Liver (tissue), 9 donors: Measurements from ENCODE around the gene CAMK1D. TPM values are rescaled to one million over a fixed set of nuclear protein-coding genes. Genes with fewer than 3 reads are reported as not detected.

ENCODE experiments used
- DNase-seq: peaks from one replicate; pipeline ENCODE4 v3.0.0-alpha.2; 2017; ENCODE audit warnings: low spot score
- H3K27ac ChIP-seq, 2 donors: one replicate each; pipeline ENCODE4 v1.7.0; 2013; ENCODE audit warnings: inconsistent platforms in 2 of 2, low read length in 2 of 2, control low read depth in 1 of 2, low read depth in 1 of 2, mild to moderate bottlenecking in 1 of 2
- H3K27me3 ChIP-seq, 4 donors: one replicate each; pipeline versions ENCODE4 v1.6.1 to v1.7.0; 2013; ENCODE audit warnings: low read length in 3 of 4, inconsistent platforms in 1 of 4, mild to moderate bottlenecking in 1 of 4, moderate library complexity in 1 of 4; ENCODE audit not compliant: control insufficient read depth in 4 of 4, insufficient read depth in 4 of 4
- H3K36me3 ChIP-seq, 4 donors: one replicate each; pipeline versions ENCODE4 v1.6.1 to v1.7.0; 2013; ENCODE audit warnings: low read length in 3 of 4, mild to moderate bottlenecking in 3 of 4, low read depth in 1 of 4, moderate library complexity in 1 of 4; ENCODE audit not compliant: control insufficient read depth in 4 of 4, insufficient read depth in 3 of 4
- H3K4me1 ChIP-seq, 4 donors: one replicate each; pipeline versions ENCODE4 v1.6.1 to v1.7.0; 2013; ENCODE audit warnings: low read length in 3 of 4, mild to moderate bottlenecking in 3 of 4, moderate library complexity in 1 of 4; ENCODE audit not compliant: control insufficient read depth in 4 of 4, insufficient read depth in 4 of 4
- H3K4me3 ChIP-seq, 3 donors: one replicate each; pipeline versions ENCODE4 v1.6.1 to v1.7.0; 2013; ENCODE audit warnings: low read length in 3 of 3, control low read depth in 1 of 3, low read depth in 1 of 3, mild to moderate bottlenecking in 1 of 3
- H3K9ac ChIP-seq, 2 donors: one replicate each; pipeline ENCODE4 v1.7.0; 2013; ENCODE audit warnings: low read length in 2 of 2, mild to moderate bottlenecking in 2 of 2, moderate library complexity in 2 of 2, control low read depth in 1 of 2, low read depth in 1 of 2
- H3K9me3 ChIP-seq, 4 donors: one replicate each; pipeline versions ENCODE4 v1.6.1 to v1.7.0; 2013; ENCODE audit warnings: low read length in 3 of 4; ENCODE audit not compliant: control insufficient read depth in 4 of 4
- ATF3 ChIP-seq: IDR thresholded peaks from 2 replicates; pipeline ENCODE4 v1.6.1; 2016; ENCODE audit warnings: antibody characterized with exemption
- CTCF ChIP-seq: fragments of 150-350 bp; IDR thresholded peaks from 2 replicates; pipeline ENCODE4 v1.5.1; 2017; ENCODE audit warnings: improper control_type of control experiment, low read depth, low read length; ENCODE audit not compliant: missing input control
- FOXA1 ChIP-seq: IDR thresholded peaks from 2 replicates; pipeline ENCODE4 v1.6.1; 2016; ENCODE audit warnings: antibody characterized with exemption
- FOXA2 ChIP-seq: IDR thresholded peaks from 2 replicates; pipeline ENCODE4 v1.6.1; 2016; ENCODE audit warnings: antibody characterized with exemption
- GABPA ChIP-seq, 2 donors: IDR thresholded peaks in 1 of 2; conservative IDR thresholded peaks in 1 of 2; 2 replicates each; pipeline ENCODE4 v1.6.1; 2016; ENCODE audit warnings: antibody characterized with exemption in 2 of 2, mild to moderate bottlenecking in 1 of 2, moderate library complexity in 1 of 2
- HNF4A ChIP-seq, 2 donors: conservative IDR thresholded peaks; 2 replicates each; pipeline ENCODE4 v1.6.1; 2016; ENCODE audit warnings: antibody characterized with exemption in 2 of 2, mild to moderate bottlenecking in 2 of 2
- HNF4G ChIP-seq: IDR thresholded peaks from 2 replicates; pipeline ENCODE4 v1.6.1; 2016; ENCODE audit warnings: antibody characterized with exemption
- JUND ChIP-seq, 2 donors: IDR thresholded peaks; 2 replicates each; pipeline ENCODE4 v1.6.1; 2016; ENCODE audit warnings: antibody characterized with exemption in 2 of 2
- MAX ChIP-seq: IDR thresholded peaks from 2 replicates; pipeline ENCODE4 v1.6.1; 2016; ENCODE audit warnings: antibody characterized with exemption
- NR2F2 ChIP-seq: IDR thresholded peaks from 2 replicates; pipeline ENCODE4 v1.6.1; 2016; ENCODE audit warnings: antibody characterized with exemption
- RAD21 ChIP-seq, 2 donors: IDR thresholded peaks; 2 replicates each; pipeline ENCODE4 v1.6.1; 2016; ENCODE audit warnings: antibody characterized with exemption in 2 of 2, mild to moderate bottlenecking in 2 of 2
- REST ChIP-seq: IDR thresholded peaks from 2 replicates; pipeline ENCODE4 v1.6.1; 2016; ENCODE audit warnings: antibody characterized with exemption, mild to moderate bottlenecking
- RXRA ChIP-seq, 2 donors: IDR thresholded peaks; 2 replicates each; pipeline ENCODE4 v1.6.1; 2017 to 2018; ENCODE audit warnings: antibody characterized with exemption in 2 of 2, mild to moderate bottlenecking in 1 of 2
- SP1 ChIP-seq: IDR thresholded peaks from 2 replicates; pipeline ENCODE4 v1.6.1; 2018; ENCODE audit warnings: antibody characterized with exemption, mild to moderate bottlenecking
- TAF1 ChIP-seq: conservative IDR thresholded peaks from 2 replicates; pipeline ENCODE4 v1.6.1; 2016; ENCODE audit warnings: antibody characterized with exemption, mild to moderate bottlenecking
- YY1 ChIP-seq: IDR thresholded peaks from 2 replicates; pipeline ENCODE4 v1.6.1; 2016; ENCODE audit warnings: antibody characterized with exemption, mild to moderate bottlenecking
- ZBTB33 ChIP-seq: IDR thresholded peaks from 2 replicates; pipeline ENCODE4 v1.6.1; 2016; ENCODE audit warnings: antibody characterized with exemption
- WGBS: extraction: QIAGEN DNeasy Blood & Tissue Kit; methylation state at CpG from one replicate; pipeline ENCODE4 v1.1.7; 2013; 5-methylcytosine and 5-hydroxymethylcytosine counted together
- polyA plus RNA-seq, 2 donors: library from polyadenylated mRNA; stranded (reverse) in 1 of 2; unstranded in 1 of 2; fragments of 200-250 nt in 1 of 2; fragments of >200 nt in 1 of 2; fragmentation: Nextera tagmentation in 1 of 2; extraction: Ambion mirVana in 1 of 2; gene quantifications; one replicate each; pipeline versions ENCODE4 v1.2.1 to v1.2.3, GENCODE V29; 2013 to 2015
- total RNA-seq, 2 donors: library from RNA; depleted of rRNA; stranded (reverse); fragments of >200 nt; gene quantifications; one replicate each; pipeline ENCODE4 v1.2.3, GENCODE V29; 2014
- donor health status: healthy.
- donor health status: healthy.
- donor health status: healthy.
- donor health status: healthy.
- donor health status: healthy.

The CAMK1D gene
- total and polyA plus RNA-seq, 4 donors: 2.7 to 10.1 (median 4.2) TPM

- TF ChIP-seq ATF3 (no peak), NR2F2 (no peak), TAF1 (no peak), YY1 (no peak), JUND (IDR thresholded peaks at IDR 0.05) (no peak), RXRA (IDR thresholded peaks at IDR 0.05) (no peak), RAD21 (IDR thresholded peaks at IDR 0.05) (no peak), FOXA2 (no peak), SP1 (no peak)
These were observed 23.5 kb downstream of the CAMK1D start (continued) for GRCh38 chr10:12372846-12373245.

GRCh38 chr10:12375076-12375504 is 25.7 kb downstream of the CAMK1D start:
- TF ChIP-seq GABPA (IDR thresholded peaks at IDR 0.05 in 1 of 2, conservative IDR thresholded peaks at IDR 0.05 in 1 of 2) (no peak), TAF1 (no peak), ATF3 (no peak), SP1 (no peak), HNF4A (conservative IDR thresholded peaks at IDR 0.05) (no peak), ZBTB33 (no peak), FOXA1 (no peak), RAD21 (IDR thresholded peaks at IDR 0.05) (no peak), YY1 (no peak), CTCF (no peak), FOXA2 (no peak), HNF4G (no peak), REST (no peak), NR2F2 (no peak), MAX (no peak)
- 81% methylated on average over 11 of the region's 11 CpGs for WGBS
- no peak overlapping the region for H3K4me3 ChIP-seq

More at GRCh38 chr10:12375076-12375504, 25.7 kb downstream of the CAMK1D start:
- peaks cover 0 to 2% (median 0%) of the 10 kb centered on the region in 4 donors for H3K4me1 ChIP-seq
- no peaks in the 10 kb centered on the region for H3K36me3 ChIP-seq
- no peak for DNase-seq
- H3K9ac ChIP-seq: no peak overlapping the region
- no peaks in the 10 kb centered on the region for H3K27me3 ChIP-seq
- H3K9me3 ChIP-seq: no peaks in the 10 kb centered on the region
- no peak overlapping the region for H3K27ac ChIP-seq
